Measurements from ENCODE around the gene PNLIPRP3. TPM values are rescaled to one million over a fixed set of nuclear protein-coding genes. Genes with fewer than 3 reads are reported as not detected.

The PNLIPRP3 gene
- total RNA-seq, 2 donors from 2014 or later, result not detected

DNA sequence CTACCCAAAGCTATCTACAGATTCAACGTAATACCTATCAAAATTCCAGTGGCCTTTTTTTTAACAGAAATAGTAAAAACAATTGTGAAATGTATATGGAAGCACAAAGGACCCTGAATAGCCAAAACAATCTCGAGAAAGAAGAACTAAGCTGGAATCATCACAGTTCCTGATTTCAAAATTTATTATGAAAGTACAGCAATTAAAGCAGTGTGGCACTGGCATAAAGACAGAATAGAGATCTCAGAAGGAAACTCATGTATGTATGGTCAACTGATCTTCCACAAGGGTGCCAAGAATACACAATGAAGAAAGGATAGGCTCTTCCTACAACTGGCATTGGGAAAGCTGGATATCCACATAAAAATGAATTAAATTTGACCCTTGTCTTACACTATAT, 23.2 kb downstream of the PNLIPRP3 start:
- Histone ChIP-seq H3K9me3 (no peaks in the 10 kb centered on the region), H3K36me3 (no peaks in the 10 kb centered on the region), H3K4me1 (no peaks in the 10 kb centered on the region), H3K27ac (no peak overlapping the region), H3K27me3 (no peaks in the 10 kb centered on the region), H3K9ac (ENCODE audit: low read depth in 2 of 2, low read length in 2 of 2) (no peak overlapping the region), H3K4me3 (no peak overlapping the region)
- DNase-seq, result no peak
- intact Hi-C loops (cut with DNase I), result no loop called here
- TF ChIP-seq, protein P1, sequence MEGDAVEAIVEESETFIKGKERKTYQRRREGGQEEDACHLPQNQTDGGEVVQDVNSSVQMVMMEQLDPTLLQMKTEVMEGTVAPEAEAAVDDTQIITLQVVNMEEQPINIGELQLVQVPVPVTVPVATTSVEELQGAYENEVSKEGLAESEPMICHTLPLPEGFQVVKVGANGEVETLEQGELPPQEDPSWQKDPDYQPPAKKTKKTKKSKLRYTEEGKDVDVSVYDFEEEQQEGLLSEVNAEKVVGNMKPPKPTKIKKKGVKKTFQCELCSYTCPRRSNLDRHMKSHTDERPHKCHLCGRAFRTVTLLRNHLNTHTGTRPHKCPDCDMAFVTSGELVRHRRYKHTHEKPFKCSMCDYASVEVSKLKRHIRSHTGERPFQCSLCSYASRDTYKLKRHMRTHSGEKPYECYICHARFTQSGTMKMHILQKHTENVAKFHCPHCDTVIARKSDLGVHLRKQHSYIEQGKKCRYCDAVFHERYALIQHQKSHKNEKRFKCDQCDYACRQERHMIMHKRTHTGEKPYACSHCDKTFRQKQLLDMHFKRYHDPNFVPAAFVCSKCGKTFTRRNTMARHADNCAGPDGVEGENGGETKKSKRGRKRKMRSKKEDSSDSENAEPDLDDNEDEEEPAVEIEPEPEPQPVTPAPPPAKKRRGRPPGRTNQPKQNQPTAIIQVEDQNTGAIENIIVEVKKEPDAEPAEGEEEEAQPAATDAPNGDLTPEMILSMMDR (IDR thresholded peaks at IDR 0.05), result no peak

DNA sequence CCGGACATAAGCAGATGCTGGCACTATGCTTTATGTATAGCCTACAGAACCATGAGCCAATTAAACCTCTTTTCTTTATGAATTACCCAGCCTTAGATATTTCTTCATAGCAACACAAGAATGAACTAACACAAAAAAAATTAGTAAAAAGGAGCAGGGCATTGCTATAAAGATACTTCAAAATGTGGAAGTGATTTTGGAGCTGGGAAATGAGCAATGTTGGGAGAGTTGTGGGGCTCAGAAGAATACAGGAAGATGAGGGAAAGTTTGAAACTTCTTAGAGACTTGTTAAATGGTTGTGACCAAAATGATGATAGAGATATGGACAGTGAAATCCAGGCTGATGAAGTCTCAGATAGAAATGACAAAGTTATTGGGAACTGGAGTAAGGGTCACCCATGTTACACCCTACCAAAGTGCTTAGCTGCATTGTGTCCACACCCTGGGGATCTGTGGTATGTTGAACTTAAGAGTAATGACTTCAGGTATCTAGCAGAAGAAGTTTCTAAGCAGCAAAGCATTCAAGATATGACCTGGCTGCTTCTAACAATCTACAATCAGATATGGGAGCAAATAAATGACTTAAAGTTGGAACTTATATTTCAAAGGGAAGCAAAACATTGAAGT, 24.2 kb downstream of the PNLIPRP3 start:
- Histone ChIP-seq H3K9me3 (no peaks in the 10 kb centered on the region), H3K9ac (ENCODE audit: low read depth in 2 of 2, low read length in 2 of 2) (no peak overlapping the region)
- TF ChIP-seq, protein P1 (IDR thresholded peaks at IDR 0.05), result no peak

DNA sequence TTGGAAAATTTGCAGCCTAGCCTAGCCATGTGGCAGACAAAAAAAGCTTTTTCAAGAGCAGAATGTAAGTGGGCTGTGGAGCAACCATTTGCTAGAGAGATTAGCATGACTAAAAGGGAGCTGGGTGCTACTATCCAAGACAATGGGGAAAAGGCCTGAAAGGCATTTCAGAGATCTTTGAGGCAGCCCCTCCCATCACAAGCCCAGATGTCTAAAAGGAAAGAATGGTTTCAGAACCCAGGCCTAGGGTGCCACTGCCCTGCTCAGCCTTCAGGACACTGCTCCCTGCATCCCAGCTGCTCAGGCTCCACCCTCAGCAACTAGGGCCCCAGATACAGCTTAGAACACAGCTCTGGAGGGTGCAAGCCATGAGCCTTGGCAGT, 24.7 kb downstream of the PNLIPRP3 start:
- Histone ChIP-seq H3K4me1 (no peaks in the 10 kb centered on the region), H3K27me3 (no peaks in the 10 kb centered on the region), H3K9me3 (no peaks in the 10 kb centered on the region), H3K36me3 (no peaks in the 10 kb centered on the region), H3K4me3 (no peak overlapping the region), H3K9ac (ENCODE audit: low read depth in 2 of 2, low read length in 2 of 2) (no peak overlapping the region), H3K27ac (no peak overlapping the region)
- DNase-seq, result no peak
- TF ChIP-seq, protein P1 (IDR thresholded peaks at IDR 0.05), result no peak
- intact Hi-C loops (cut with DNase I), result no loop called here

More for the DNA sequence above, 24.2 kb downstream of the PNLIPRP3 start:
- intact Hi-C loops (cut with DNase I), result no loop called here
- no peak overlapping the region for H3K4me3 ChIP-seq
- no peaks in the 10 kb centered on the region for H3K27me3 ChIP-seq
- no peaks in the 10 kb centered on the region for H3K4me1 ChIP-seq
- no peak overlapping the region for H3K27ac ChIP-seq
- H3K36me3 ChIP-seq, result no peaks in the 10 kb centered on the region
- no peak for DNase-seq

- Histone ChIP-seq H3K27ac (no peak overlapping the region), H3K4me3 (no peak overlapping the region), H3K9me3 (no peaks in the 10 kb centered on the region), H3K9ac (ENCODE audit: low read depth in 2 of 2, low read length in 2 of 2) (no peak overlapping the region), H3K4me1 (no peaks in the 10 kb centered on the region), H3K27me3 (no peaks in the 10 kb centered on the region), H3K36me3 (no peaks in the 10 kb centered on the region)
- TF ChIP-seq, protein P1 (IDR thresholded peaks at IDR 0.05), result no peak
- intact Hi-C loops (cut with DNase I), result no loop called here
- no peak for DNase-seq
These were observed 29.8 kb downstream of the PNLIPRP3 start for GRCh38 chr10:116457488-116457887.

DNA sequence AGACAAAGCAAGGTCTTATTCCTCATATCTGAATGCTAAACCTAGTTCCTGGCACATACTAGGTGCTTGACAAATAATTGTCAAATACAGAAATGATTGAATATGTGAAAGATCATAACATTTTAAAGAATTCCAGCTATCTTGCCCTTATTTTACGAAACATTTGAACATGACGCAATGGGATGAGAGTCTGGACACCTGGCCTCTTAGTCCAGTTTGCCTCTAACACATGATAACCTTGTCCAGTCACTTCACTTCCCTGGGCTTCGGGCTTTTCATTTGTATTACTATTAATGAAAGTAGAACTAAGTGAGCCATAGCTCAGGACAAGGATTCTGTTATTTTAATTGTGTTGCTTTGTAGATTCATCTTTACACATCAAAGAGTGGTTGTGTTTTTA, 32.6 kb downstream of the PNLIPRP3 start:
- TF ChIP-seq, protein P1 (IDR thresholded peaks at IDR 0.05), result no peak
- H3K27me3 ChIP-seq, result no peaks in the 10 kb centered on the region
- H3K4me3 ChIP-seq, result no peak overlapping the region
- H3K4me1 ChIP-seq, result no peaks in the 10 kb centered on the region
- H3K27ac ChIP-seq, result no peak overlapping the region
- H3K9ac ChIP-seq (ENCODE audit: low read depth in 2 of 2, low read length in 2 of 2), result no peak overlapping the region
- H3K9me3 ChIP-seq, result no peaks in the 10 kb centered on the region
- intact Hi-C loops (cut with DNase I), result no loop called here
- DNase-seq, result no peak
- no peaks in the 10 kb centered on the region for H3K36me3 ChIP-seq
